Left kidney (tissue), 2 donors: ENCODE data around the gene PHLDA1. TPM values are rescaled to one million over a fixed set of nuclear protein-coding genes. Genes with fewer than 3 reads are reported as not detected.

ENCODE experiments used
- DNase-seq: peaks from one replicate; pipeline ENCODE4 v3.0.0-alpha.2; 2013
- polyA plus RNA-seq: library from polyadenylated mRNA; unstranded; fragments of 120-200 nt; gene quantifications from one replicate; pipeline ENCODE4 v1.2.1, GENCODE V29; 2013; ENCODE audit not compliant: insufficient read length

Gene PHLDA1
- polyA plus RNA-seq, 1 donor, result 40.1 TPM

- no peak for DNase-seq
These were observed 8.9 kb upstream of the PHLDA1 start for GRCh38 chr12:76040461-76040860.

GRCh38 chr12:76038176-76038575, 6.6 kb upstream of the PHLDA1 start:
- no peak for DNase-seq

DNA sequence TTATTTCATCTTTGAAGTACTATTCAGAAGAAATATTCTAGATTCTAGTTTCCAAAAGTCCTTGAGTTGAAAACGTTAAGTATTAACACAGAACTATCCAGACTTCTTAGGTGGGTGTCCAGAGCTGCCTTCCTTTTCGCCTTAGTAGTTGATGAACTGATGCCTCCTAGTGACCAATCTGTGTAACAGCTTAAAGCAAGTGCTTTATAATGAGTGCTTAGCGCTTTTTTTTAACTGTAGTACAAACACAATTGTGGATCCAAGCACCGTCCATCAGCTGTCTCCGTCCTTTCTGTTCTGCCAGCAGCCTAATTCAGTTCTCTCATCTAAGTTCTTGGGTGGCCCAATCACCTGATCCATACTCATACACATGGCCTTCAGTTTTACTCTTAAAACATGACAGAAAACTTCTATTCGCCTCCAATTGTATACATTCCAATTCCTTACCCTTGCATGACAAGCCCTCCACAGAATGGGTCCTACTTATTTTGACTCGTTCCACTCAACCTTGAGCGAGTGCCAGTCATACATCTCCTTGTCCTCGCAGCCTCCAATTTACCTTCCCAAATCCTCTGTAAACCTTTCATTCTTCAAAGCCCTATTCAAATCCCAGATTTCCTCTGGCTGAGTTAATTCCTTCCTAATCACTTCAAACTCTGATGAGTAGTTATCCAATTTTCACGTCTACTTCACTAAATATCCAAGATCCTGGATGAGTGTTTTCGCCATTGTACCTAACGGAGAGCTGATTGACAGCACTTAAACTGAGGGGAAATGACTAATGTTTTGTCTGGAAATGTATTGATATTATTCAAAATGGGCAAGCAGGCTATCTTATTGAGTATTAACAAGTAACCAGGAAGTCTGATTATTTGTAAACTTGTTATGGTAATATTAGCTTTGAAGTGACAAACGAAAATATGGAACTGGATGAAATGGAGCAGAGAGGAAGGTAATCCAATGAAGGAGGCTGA, 5.8 kb upstream of the PHLDA1 start:
- DNase-seq, result peak; percentile 72

DNA sequence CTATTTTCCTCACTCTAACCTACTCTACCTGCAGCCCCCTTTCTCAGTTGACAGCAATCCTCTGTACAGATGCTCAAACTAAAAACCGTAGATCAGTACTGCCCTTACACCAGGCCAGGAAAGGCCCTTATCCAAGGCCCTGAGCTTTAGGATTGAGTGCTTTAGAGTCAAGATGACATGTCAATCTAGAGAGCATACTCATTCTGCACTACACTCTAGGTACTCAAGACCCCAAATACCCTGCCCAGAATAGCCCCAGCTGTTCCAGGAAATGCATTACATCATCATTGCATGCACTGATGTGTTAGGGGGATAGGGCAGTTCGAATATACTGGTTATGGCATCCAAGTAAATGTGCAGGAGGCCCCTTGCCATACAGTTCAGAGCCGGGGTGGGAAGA, 3.5 kb upstream of the PHLDA1 start:
- no peak for DNase-seq

GRCh38 chr12:76033081-76034011, 1.8 kb upstream of the PHLDA1 start:
- DNase-seq, result no peak

DNA sequence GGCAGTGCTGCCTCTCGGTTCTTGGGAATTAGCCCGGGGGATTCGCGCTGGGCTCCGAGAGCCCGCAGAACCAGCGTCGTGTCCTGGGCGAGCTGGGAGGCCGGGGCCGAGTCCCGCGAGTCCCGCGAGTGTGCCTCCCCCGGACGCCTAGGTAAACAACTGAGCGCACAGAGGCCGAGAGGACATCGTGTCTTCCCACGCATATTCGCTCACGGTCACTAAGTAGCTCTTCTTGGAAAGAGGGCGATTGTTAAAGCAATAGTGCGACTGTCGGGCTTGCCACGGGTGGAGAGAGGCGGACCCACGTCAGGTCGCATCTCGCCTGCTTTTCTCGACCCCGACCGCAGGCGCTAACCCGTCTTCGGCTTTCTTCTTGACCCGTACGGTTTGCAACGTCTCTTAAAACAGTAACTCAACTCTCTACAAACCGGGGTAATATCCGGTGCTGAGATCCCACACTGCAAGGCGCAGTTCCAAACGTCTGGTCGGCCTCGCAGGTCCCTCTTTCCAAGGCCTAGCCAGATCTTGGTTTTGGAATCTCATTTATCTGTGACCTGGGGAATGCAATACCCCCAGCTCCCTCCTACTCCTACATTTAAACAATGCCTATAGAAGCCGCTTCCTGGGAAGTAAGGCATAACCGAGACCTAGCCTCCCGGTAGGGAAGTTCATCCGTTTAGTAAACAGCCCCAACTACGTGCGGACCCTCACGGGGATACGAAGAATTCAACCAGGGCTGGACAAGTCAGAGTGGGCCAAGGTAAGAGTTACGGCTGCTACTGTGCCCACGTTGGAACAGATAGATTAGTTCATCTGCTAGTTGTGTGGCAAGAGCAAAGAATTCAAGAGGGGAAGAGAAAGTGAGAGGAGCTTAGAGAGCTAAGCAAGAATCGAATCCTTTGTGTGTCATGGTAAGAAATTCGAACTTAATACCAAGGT, 736 bp upstream of the PHLDA1 start:
- no peak for DNase-seq

DNA sequence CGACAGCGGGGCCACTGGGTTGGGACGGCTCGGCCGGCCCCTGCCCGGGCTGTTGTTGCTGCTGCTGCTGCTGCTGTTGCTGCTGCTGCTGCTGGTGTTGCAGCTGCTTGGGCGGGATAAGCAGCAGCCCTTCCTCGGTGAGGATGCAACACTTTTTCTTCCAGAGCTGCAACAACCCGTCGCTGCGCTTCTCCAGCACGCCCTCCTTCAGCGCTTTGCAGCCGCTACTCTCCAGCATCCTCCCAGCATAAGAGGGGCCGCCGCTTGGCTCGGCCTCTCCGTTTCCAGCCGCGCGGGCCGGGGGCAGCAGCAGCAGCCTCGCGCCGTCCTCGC, 529 bp downstream of the PHLDA1 start:
- no peak for DNase-seq

- DNase-seq, result no peak
These were observed 1.1 kb downstream of the PHLDA1 start for GRCh38 chr12:76030341-76031080.

GRCh38 chr12:76029982-76030340, 1.6 kb downstream of the PHLDA1 start:
- no peak for DNase-seq

- no peak for DNase-seq
These were observed 2.9 kb downstream of the PHLDA1 start for GRCh38 chr12:76028571-76029277.

- no peak for DNase-seq
These were observed 4.9 kb downstream of the PHLDA1 start for GRCh38 chr12:76026643-76027063.

- DNase-seq, result no peak
These were observed 5.7 kb downstream of the PHLDA1 start for GRCh38 chr12:76025601-76026575.

GRCh38 chr12:76024942-76025600, 6.5 kb downstream of the PHLDA1 start:
- DNase-seq, result no peak

DNA sequence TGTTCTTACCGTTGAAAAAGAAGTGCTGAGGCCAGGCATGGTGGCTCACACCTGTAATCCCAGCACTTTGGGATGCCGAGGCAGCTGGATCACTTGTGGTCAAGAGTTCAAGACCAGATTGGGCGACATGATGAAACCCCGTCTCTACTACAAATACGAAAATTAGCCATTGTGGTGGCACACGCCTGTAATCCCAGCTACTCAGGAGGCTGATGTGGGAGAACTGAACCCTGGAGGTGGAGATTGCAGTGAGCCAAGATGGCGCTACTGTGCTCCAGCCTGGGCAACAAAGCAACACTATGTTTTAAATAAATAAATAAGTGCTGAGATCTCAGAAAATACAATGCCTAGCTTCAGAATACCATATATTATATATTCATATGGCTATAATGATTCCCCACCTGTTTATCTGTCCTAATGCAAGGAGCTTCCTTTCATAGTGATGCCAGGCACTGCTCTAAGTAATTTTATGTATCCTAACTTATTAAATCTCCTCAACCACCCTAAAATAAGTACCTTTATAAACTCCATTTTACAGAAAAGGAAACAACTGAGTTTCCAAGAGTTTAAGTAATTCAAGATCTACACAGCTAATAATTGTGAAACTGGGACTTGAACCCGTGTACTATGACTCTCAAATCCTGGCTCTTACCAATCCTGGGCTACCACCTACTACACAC, 7.3 kb downstream of the PHLDA1 start:
- DNase-seq, result no peak

DNA sequence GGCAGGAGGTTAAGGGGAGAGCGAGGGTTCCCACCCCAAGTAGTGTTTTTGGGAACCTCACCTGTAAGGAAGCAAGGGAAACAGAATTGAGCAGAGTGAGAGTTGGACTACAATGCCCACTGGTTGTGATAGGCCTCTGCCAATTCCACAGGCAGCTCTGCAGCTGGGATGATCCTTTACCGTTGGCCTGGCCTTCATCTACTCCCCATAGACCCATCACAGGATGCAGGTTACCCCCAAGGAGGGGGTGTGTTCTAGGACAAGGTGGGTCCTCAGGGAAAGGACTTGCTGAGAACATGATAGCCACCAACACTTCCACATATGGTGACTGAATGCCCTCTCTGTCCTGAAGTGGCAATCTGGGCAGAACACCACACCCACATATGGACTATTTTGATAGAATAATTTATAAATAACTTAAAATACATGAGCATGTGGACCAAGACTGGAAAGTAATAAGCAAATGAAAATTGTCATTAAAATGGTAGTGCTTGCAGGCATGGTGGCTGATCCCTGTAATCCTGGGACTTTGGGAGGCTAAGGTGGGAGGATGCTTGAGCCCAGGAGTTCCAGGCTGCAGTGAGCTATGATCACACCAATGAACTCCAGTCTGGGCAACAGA, 8.4 kb downstream of the PHLDA1 start:
- DNase-seq, result no peak

- no peak for DNase-seq
These were observed 9.1 kb downstream of the PHLDA1 start for GRCh38 chr12:76022506-76022905.
